Stimulated activated CD4-positive, alpha-beta T cell treated with anti-CD3 and anti-CD28 coated beads, TNF-alpha, amount 100 ng/mL, for 24 hours (primary cell): ENCODE measurements around the gene ZNF138.
"Not testable (repeated sequence)": the region's sequence is repeated elsewhere in the genome, so short reads cannot be mapped to it uniquely, and the experiment has no call there.

Source experiments
- DNase-seq, 3 experiments: peaks; one replicate each; pipeline ENCODE4 v3.0.0-alpha.2; 2020; ENCODE audit warnings: low read depth in 3 of 3

Gene ZNF138

DNA sequence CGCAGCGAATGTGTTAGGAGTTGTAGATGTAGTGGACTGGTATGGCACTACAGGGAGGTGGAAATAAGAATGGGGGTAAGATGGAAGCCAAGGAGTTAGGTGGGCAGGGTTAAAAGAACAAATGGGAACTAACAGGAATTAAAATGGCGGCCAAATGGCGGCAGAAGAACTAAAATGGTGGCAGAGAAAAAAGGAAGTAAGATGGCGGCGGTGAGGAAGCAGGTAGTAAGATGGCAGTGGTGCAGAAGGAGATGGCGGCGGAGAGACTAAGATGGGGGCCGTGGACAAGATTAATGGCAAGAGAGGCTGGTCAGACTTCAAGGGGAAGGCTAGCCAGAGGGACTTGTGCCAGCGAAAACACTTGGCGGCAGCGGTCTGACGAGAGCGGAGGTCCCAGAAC lies 44.5 kb downstream of the ZNF138 start:
- DNase-seq = no peak

DNA sequence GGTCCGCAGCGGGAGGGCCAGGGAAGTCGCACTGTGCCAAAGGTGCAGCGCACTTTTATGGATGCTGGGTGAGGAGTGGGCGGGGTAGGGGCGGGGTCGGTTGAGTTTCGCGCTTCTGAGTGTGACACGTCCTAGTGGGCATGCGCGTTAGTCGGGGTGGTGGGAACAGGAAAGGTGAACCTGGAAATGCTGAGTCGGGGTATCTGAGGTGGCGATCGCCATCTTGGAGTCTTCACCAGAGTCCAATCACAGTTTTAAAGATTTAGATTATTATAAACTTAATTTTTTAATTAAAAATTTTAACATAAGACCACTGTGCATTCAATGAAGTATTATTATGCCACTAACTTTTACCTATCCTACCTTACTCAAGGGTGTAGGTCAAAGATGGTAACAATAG lies 45.7 kb downstream of the ZNF138 start:
- no peak for DNase-seq

GRCh38 chr7:64849250-64849923 lies 55.2 kb downstream of the ZNF138 start:
- no peak for DNase-seq

- DNase-seq = no peak
Observed at GRCh38 chr7:64849924-64850499, 55.8 kb downstream of the ZNF138 start.

- DNase-seq = no peak
Observed at GRCh38 chr7:64853679-64854078, 59.5 kb downstream of the ZNF138 start.

GRCh38 chr7:64854969-64855368 lies 60.7 kb downstream of the ZNF138 start:
- no peak for DNase-seq

DNA sequence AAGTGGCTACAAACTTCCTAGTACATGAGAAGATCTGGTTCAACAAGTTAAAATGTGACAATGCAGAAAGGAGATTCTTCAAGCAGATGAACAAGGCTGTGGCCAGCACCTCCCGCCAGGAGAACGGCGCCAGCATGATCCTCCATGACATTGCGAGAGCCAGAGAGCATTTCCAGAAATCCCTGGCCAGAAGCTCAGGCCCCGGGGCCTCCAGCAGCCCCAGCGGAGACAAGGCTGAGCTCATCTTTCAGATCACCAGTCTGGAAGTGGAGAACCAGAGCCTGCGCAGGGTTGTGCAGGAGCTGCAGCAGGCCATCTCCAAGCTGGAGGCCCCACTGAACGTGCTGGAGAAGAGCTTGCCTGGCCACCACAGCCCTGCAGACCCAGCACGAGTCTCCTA lies 68.8 kb downstream of the ZNF138 start:
- DNase-seq = no peak

DNA sequence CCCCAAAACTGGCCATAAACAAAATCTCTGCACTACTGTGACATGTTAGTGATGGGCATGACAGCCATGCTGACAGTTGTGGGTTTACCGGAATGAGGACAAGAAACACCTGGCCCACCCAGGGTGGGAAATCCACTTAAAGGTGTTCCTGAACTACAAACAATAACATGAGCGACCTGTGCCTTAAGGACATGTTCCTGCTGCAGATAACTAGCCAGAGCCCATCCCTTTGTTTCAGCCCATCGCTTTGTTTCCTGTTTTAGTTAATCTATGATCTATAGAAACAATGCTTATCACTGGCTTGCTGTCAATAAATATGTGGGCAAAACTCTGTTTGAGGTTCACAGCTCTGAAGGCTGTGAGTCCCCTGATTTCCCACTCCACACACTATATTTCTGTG lies 69.3 kb downstream of the ZNF138 start:
- not testable (repeated sequence) for DNase-seq

DNA sequence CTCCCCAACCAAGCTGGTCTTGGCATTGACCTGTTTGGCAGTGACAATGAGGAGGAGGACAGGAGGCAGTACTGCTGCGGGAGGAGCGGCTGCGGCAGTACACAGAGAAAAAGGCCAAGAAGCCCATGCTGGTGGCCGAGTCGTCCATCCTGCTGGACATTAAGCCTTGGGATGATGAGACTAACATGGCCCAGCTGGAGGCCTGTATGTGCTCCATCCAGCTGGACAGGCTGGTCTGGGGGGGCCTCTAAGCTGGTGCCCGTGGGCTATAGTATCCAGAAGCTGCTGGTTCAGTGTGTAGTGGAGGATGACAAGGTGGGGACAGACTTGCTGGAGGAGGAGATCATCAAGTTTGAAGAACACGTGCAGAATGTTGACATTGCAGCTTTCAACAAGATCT lies 69.7 kb downstream of the ZNF138 start:
- DNase-seq = no peak

GRCh38 chr7:64867863-64868440 lies 73.7 kb downstream of the ZNF138 start:
- no peak for DNase-seq

GRCh38 chr7:64868499-64868898 lies 74.3 kb downstream of the ZNF138 start:
- no peak for DNase-seq

GRCh38 chr7:64869121-64869725 lies 75.0 kb downstream of the ZNF138 start:
- no peak for DNase-seq

DNA sequence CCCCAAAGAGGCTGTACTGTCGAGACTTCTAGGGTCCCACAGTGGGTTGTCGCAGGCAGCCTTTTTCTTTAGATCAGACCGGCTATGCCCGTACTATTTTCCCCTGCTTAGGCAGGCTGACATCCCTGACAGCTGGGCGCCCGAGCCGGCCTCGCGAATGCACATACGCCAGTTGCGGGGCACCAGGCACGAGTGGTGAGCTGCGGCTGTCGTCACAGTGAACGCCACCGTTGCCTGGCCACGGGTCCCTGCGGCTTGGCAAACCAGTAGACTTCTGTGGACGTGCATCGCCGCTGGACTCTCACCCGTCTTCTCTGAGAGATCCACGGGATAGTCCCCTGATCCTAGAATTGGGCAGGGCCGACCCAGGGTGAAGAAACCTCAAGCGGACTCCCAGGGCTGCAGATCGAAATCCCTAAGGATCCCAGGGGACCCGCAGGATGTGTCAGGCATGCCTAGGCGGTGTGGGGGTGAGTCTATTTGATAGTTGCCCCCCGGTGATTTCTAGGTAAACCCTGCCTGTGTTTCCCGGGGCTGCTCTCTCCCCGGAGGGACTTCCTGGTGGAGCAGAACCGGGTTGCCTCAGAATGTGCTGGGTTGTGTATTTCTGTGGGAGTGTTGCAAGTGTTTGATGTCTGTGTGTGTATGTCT lies 75.8 kb downstream of the ZNF138 start:
- DNase-seq = no peak

- no peak for DNase-seq
Observed at GRCh38 chr7:64870656-64871055, 76.4 kb downstream of the ZNF138 start.

GRCh38 chr7:64871761-64872160 lies 77.5 kb downstream of the ZNF138 start:
- DNase-seq = no peak

GRCh38 chr7:64872351-64873154 lies 78.3 kb downstream of the ZNF138 start:
- DNase-seq = no peak

DNA sequence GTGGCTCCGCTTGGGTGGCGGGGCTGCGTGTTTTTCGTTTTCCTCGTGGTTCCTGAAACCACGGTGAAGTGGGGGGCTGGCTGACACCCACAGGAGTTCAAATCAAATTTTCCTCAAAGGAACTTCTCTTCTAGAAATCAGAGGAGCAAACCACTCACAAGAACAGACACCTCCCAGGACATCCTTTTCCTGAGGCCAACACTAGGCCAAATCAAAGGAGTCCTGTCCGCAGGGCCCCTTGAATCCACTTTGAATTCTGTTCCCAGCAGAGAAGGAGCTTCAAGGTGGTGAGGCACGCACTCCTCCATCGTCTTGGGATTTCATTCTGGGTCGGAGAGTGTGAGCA lies 78.9 kb downstream of the ZNF138 start:
- no peak for DNase-seq

GRCh38 chr7:64873517-64873916 lies 79.3 kb downstream of the ZNF138 start:
- no peak for DNase-seq

GRCh38 chr7:64874114-64874513 lies 79.9 kb downstream of the ZNF138 start:
- DNase-seq = no peak

DNA sequence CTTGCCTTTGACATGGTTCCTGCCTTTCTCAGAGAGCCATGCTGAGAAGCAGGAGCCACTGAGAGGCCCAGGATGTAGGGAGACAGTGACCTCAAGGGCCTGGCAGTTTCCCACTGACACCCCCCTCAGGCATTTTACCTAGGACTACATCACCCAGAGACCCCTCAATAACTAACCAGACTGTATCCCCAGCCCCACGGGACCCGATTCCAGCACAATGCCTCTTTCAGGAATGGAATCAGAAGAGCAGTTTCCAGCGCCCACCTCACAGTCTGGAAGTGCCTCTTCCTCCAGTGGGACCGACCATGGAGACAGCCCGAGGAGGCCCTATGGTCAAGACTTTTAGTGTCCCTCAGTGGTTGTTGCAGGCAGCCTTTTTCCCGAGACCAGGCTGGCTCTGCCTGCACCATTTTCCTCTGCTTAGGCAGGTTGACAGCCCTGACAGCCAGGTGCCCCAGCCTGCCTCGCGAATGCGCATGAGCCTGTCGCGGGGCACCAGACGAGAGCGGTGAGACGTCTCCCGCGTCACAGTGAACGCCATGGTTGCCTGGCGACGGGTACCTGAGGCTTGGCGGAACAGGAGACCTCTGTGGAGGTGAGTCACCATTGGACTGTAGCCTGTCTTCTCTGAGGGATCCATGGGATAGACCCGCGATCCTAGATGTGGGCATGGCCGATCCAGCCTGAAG lies 80.5 kb downstream of the ZNF138 start:
- no peak for DNase-seq

DNA sequence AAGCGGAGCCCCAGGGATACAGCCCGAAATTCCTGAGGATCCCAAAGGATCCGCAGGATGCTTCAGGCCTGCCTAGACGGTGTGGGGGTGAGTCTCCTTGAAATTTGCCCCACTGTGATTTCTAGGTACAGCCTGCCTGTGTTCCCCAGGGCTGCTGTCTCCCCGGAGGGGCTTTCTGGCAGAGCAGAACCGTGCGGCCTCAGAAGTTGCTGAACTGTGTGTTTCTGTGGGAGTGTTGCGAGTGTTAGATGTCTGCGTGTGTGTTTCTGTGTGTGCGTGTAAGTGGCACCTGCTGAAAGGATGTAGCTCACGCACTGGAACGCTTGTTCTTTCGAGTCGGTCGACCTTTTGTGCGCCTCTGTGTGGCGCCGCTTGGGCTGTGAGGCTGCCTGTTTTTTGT lies 81.0 kb downstream of the ZNF138 start:
- DNase-seq = no peak
